Activated CD4-positive, alpha-beta T cell treated with anti-CD3 and anti-CD28 coated beads, Interleukin-2, amount 50 U/mL, for 16 hours (primary cell): ENCODE measurements around the gene FAM236B.
"Not testable (repeated sequence)": the region's sequence is repeated elsewhere in the genome, so short reads cannot be mapped to it uniquely, and the experiment has no call there.

Source experiments
- DNase-seq: peaks from one replicate; pipeline ENCODE4 v3.0.0-alpha.2; 2020

FAM236B gene

DNA sequence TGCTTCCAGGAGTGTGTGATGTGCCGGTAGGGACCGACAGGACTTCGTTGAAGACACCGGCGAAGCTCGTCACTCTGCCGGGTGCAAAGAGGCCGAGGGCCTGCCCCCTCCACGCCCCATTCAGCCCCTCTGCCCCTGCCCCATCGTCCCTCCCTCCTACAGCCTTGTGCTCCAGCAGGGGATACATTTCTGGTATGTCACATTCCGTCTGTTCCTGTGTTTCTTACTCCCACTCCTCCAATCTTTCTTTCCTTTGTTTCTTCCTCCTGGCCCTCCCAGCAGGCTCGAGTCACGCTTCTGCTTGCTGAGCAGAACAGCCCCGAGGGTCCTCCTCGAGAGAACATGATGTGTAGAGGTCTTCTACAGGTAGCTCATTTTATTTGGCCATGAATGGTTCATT, at the start of gene FAM236B:
Gene FAM236B, minus strand, starts transcription at position 101 of the 400 bp plus-strand sequence. Its CDS starts 100 bp downstream, at position 1.
- DNase-seq, result not testable (repeated sequence)

DNA sequence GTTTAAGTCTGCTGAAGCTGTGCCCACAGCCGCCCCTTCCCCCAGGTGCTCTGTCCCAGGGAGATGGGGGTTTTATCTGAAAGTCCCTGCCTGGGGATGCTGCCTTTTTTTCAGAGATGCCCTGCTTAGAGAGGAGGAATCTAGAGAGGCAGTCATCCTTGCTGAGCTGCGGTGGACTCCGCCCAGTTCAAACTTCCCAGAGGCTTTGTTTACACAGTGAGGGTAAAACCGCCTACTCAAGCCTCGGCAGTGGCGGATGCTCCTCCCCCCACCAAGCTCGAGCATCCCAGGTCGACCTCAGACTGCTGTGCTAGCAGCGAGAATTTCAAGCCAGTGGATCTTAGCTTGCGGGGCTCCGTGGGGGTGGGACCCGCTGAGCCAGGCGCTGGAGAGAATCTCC, 48.2 kb upstream of the FAM236B start:
- not testable (repeated sequence) for DNase-seq

DNA sequence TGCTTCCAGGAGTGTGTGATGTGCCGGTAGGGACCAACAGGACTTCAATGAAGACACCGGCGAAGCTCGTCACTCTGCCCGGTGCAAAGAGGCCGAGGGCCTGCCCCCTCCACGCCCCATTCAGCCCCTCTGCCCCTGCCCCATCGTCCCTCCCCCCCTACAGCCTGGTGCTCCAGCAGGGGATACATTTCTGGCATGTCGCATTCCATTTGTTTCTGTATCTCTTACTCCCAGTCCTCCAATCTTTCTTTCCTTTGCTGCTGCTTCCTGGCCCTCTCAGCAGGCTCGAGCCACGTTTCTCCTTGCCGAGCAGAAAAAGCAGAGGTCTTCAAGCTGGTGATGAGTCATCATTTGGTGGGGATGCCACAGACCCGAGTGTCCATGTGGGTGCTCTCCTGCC, 25.6 kb upstream of the FAM236B start, which contains the start of gene FAM236D:
Gene FAM236D, minus strand, starts transcription at position 101 of the 400 bp plus-strand sequence. Its CDS starts 100 bp downstream, at position 1.
- DNase-seq, result not testable (repeated sequence)

DNA sequence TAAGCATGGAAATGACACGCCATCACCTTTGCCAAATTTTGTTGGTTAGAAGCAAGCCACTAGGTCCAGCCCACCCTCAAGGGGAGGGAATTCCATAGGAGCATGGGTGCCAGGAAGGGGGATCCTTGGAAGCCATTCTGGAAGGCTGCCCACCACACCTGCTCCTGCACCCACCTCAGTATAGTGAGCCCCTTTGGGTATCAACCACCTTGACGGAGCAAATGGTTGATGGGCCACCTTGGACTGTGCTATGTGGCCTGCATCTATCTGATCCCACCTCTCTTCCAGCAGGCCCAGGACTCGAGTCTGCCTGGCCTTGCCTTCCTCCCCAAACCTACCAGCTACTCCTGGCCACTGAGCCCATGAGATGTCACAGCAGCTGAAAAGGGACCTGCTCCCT, 7.9 kb upstream of the FAM236B start:
- not testable (repeated sequence) for DNase-seq

DNA sequence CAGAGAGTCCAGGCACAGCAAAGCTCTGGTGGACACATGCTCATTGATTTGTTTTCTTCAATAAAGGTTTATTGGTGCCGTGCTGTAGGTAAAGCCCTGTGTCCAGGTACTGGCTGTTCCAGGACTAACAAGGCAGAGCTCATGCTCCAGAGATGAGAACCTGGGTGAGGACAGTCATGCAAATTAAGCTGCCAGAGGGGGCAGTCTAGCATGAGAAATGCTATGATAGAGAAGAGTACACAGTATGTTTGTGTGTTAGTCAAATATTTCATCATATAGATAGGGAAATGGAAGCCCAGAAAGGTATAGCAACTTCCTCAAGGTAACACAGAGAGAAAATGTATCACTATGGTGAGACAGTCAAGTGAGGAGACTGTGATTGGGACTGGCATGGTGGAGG, 5.7 kb upstream of the FAM236B start:
- DNase-seq, result not testable (repeated sequence)

DNA sequence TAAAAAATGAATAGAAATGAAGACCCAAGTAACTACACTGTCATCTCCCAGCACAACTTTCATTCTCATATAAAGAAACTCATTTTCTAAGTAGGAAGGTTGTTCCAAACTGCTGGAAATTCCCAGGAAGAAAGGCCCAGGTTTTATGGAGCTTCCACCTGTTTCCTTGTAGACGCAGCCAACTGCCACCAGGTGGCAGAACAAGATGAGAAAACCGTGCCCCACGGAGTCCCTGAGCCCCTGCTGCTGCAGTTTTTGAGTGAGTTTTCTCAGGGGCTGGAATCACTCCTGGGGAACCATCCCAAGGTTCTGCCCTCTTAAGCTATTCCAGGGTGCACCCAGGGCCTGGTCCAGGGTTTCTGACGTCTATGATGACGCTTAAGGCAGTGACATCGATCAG, 1.5 kb upstream of the FAM236B start:
- not testable (repeated sequence) for DNase-seq

DNA sequence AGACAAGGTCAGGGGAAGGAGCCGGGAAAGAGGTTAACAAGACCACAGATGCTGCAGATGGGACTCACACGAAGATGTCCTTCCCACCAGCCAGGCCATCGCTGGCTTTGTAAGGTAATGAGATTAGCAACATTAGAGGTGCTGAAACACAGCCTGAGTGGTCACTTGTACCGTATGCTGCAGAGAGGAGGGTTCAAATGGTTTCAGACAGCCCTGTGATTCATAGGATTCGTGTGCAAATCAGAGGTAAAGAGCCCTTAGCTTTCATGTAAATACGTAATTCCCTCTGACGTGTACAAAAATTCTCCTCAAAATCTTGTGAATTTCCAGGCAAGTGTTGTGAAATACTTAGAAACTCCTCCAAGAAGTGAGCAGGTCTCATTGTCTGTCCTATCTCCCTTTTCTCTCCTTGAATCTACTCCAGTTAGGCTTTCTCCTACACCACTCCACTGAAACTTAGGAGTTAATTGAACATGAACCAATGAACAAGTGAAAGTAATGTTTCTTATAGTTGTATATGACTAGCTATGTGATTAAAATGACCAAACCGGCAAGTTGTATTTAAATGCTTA, 991 bp upstream of the FAM236B start:
- DNase-seq, result not testable (repeated sequence)

DNA sequence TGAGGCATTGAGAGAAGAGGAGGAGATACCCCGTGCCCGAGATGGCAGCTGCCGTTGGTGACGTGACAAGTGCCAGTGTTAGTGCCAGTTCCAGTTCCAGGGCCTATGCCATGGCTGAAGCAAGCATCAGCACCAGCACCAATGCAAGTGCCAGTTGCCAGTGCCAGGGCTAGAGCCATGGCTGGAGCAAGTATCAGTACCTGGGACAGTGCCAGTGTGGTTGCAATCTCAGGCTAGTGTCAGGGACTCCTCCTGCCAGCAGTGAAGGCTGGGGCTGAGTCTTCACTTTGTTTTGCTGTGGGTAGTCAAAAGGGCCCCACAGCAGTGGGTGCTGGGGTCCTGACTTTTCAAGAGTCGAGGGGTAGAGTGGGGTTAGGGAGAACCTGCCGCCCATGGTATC, 4.3 kb downstream of the FAM236B start:
- DNase-seq, result not testable (repeated sequence)

DNA sequence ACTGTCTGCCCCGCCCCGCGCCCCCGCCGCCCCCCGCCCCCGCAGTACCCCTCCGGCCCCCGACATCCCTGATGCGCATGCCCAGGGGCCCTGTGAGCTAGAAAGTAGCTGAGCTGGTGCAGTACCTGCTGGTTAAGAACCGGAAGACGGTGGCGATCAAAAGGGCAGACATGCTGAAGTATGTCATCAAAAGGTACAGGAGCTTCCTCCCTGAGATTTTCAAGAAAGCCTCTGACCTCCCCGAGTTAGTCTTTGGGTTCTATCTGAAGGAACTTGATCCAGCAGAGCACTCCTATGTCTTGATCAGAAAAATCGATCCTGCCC, 5.0 kb downstream of the FAM236B start:
- not testable (repeated sequence) for DNase-seq

DNA sequence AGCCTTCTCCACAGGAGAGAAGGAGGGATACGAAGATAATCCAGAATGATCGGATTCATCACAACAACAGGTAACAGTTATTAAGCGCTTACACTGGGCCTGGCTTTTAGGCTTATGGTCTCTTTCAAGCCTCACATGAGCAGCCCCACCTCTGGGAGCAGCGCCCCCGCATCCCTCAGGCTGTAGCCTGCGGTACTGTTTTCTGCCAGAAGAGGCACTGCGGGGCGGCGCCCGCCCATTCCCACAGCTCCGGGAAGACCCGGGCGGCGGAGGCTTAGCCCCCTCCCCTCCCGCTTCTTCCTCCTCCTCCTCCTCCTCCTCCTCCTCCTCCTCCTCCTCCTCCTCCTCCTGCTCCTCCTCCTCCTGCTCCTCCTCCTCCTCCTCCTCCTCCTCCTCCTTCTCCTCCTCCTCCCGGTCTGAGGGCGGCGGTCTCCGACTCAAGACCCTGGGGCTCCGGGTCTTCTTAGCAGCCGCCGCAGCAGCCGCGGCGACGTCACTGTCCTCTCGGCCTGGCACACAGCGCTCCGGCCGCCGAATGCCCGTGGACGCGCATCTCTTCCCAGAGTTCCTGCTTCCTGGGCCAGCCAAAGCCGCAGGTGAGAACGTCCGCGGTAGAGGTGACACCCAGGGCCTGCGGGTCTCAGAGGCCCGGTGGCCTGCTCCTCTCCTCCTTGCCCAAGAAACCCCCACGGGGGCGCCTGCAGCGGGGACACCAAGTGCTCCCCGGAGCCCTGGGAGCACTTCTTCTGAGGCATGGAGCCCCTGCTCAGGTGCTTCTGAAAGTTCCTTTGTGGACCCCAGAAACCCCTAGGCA, 5.6 kb downstream of the FAM236B start, which contains the start of gene DMRTC1B:
Gene DMRTC1B, plus strand, starts transcription at position 238 of the 814 bp plus-strand sequence. CDS start 68,246 bp downstream, outside the sequence.
- not testable (repeated sequence) for DNase-seq

DNA sequence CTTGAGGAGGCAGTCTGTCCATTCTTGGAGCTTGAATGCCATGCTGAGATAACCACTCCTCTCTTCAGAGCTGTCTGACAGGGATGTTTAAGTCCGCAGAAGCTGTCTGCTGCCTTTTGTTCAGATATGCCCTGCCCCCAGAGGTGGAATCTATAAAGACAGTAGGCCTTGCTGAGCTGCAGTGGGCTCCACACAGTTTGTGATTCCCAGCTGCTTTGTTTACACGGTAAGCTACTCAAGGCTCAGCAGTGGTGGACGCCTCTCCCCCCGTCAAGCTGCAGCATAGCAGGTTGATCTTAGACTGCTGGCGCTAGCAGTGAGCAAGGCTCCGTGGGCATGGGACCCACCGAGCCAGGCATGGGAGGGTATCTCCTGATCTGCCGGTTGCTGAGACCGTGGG, 22.0 kb downstream of the FAM236B start:
- not testable (repeated sequence) for DNase-seq

DNA sequence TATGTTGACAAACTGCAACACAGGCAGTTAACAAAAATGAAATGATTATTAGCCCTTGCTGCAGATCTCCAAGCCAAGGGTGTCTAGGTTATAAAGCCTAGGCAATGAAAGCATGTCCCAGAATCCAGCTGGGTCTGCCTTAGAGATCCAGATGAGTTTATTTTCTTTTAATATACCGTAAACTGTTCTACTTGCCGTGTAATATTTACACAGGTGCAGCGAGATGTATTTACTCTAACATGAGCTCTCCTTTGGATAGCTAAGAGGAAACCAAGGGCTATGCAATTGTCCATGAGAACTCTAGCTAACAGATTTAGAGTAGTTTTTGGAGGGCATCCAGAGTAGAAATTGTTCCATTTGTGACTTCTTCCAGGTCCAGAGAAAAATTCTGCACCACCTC, 33.9 kb downstream of the FAM236B start:
- not testable (repeated sequence) for DNase-seq

DNA sequence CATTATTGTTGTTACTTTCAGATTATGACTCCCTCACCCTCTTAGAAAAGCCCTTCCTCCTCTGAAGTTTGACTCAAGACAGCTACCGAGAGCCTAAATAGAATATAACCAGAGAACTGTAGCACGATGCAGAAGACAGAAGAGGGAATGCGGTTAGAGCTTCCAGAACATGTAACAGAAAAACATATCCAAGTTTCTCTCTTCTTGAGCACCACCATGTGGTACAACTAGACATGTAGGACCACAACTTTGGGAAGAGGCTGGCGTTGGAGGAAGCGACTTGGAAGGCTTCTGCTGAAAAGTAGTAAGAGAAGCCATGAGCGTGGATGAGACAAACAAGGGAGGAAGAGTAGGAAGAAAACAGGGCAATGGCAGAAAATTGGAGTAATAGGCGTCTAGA, 36.9 kb downstream of the FAM236B start:
- not testable (repeated sequence) for DNase-seq

DNA sequence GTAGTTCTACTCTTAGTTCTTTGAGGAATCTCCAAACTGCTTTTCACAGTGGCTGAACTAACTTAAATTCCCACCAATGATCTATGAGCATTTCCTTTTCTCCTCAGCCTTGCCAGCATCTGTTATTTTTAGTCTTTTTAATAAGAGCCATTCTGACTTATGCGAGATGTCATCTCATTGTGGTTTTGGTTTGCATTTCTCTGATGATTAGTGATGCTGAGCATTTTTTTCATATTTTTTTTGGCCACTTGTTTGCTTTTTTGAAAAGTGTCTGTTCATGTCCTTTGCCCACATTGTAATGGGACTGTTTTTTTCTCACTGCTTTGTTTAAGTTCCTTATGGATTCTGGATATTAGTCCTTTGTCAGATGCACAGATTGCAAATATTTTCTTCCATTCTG, 46.9 kb downstream of the FAM236B start:
- DNase-seq, result no peak

DNA sequence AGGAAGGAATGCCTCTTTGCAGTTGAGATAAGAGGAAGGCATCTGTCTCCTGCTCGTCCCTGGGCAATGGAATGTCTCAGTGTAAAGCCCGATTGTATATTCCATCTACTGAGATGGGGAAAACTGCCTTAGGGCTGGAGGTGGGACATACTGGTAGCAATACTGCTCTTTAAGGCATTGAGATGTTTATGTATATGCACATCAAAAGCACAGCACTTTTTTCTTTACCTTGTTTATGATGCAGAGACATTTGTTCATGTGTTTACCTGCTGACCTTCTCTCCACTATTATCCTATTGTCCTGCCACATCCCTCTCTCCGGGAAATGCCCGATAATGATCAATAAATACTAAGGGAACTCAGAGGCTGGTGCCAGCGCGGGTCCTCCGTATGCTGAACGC, 48.8 kb downstream of the FAM236B start:
- DNase-seq, result not testable (repeated sequence)
